ENCODE data around the gene TXNDC17. TPM values are rescaled to one million over a fixed set of nuclear protein-coding genes. Genes with fewer than 3 reads are reported as not detected.
A peak's percentile ranks its signal among the peaks of the same experiment; 100 is the strongest.

Gene TXNDC17
- total and polyA plus RNA-seq, 9 of the 15 experiments (the other 6 are each of a cell fraction or from before 2014, with no cell fraction given) = 108 to 759 (median 179) TPM

DNA sequence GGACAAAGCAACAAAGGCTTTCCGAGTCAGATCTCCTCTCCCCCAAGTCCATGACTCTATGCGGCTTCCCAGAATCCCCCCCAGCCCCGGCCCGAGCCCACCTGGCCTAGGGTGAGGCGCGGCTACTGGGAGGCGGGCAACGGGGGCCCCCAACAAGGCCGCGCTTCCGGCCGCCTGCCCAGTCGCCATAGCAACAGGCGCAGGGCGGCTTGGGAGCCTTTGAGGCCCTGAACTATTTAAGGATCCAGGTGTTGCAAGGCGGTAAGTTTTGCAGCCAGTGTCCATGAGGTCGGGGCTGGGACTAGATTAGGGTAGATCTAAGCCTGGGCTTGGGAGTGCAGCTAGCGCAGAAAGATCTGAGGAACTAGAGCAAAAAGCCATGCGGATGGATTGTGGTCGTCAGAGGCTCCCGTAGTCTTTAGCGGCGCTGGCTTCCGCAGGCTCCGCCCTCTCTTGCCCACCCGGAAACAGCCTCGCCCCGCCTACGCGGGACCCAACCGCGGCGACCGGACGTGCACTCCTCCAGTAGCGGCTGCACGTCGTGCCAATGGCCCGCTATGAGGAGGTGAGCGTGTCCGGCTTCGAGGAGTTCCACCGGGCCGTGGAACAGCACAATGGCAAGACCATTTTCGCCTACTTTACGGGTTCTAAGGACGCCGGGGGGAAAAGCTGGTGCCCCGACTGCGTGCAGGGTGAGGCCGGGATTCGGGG, at the start of gene TXNDC17, which contains the start of gene KIAA0753 (continued):
- TF ChIP-seq PREB (CRISPR knock-in tag; IDR thresholded peaks at IDR 0.05) (no peak), ZNF586 (CRISPR knock-in tag; conservative IDR thresholded peaks at IDR 0.05) (no peak), GABPA (tag; conservative IDR thresholded peaks at IDR 0.05; ENCODE audit: low read depth) (peak; percentile 88), ZNF717 (CRISPR knock-in tag; IDR thresholded peaks at IDR 0.05) (no peak), NR2C1 (IDR thresholded peaks at IDR 0.05) (no peak), NR2C1 (tag; IDR thresholded peaks at IDR 0.05) (no peak), PTBP1 (IDR thresholded peaks at IDR 0.05; ENCODE audit: low read depth, low read length) (no peak), ZNF253 (CRISPR knock-in tag; conservative IDR thresholded peaks at IDR 0.05) (no peak), MYBL2 (IDR thresholded peaks at IDR 0.05; ENCODE audit: low read depth) (no peak), MYBL2 (CRISPR knock-in tag; IDR thresholded peaks at IDR 0.05; ENCODE audit: borderline replicate concordance) (no peak), MNT (conservative IDR thresholded peaks at IDR 0.05) (peak; percentile 67 to 78), U2AF1 (optimal IDR thresholded peaks at IDR 0.05; ENCODE audit: low read depth, low read length) (no peak), GATAD2B (IDR thresholded peaks at IDR 0.05; ENCODE audit: borderline replicate concordance) (no peak), TCF15 (CRISPR knock-in tag; IDR thresholded peaks at IDR 0.05) (no peak), CBX1 (IDR thresholded peaks at IDR 0.05; ENCODE audit: low read depth) (no peak), BRD9 (IDR thresholded peaks at IDR 0.05; ENCODE audit: low read depth, partially characterized antibody) (no peak), ZSCAN29 (IDR thresholded peaks at IDR 0.05) (no peak), CREB5 (CRISPR knock-in tag; IDR thresholded peaks at IDR 0.05) (no peak), HDAC3 (IDR thresholded peaks at IDR 0.05; ENCODE audit: borderline replicate concordance, partially characterized antibody) (no peak), ZNF41 (CRISPR knock-in tag; conservative IDR thresholded peaks at IDR 0.05) (no peak), SMARCA4 (IDR thresholded peaks at IDR 0.05) (no peak)
- TF ChIP-seq, protein P1, sequence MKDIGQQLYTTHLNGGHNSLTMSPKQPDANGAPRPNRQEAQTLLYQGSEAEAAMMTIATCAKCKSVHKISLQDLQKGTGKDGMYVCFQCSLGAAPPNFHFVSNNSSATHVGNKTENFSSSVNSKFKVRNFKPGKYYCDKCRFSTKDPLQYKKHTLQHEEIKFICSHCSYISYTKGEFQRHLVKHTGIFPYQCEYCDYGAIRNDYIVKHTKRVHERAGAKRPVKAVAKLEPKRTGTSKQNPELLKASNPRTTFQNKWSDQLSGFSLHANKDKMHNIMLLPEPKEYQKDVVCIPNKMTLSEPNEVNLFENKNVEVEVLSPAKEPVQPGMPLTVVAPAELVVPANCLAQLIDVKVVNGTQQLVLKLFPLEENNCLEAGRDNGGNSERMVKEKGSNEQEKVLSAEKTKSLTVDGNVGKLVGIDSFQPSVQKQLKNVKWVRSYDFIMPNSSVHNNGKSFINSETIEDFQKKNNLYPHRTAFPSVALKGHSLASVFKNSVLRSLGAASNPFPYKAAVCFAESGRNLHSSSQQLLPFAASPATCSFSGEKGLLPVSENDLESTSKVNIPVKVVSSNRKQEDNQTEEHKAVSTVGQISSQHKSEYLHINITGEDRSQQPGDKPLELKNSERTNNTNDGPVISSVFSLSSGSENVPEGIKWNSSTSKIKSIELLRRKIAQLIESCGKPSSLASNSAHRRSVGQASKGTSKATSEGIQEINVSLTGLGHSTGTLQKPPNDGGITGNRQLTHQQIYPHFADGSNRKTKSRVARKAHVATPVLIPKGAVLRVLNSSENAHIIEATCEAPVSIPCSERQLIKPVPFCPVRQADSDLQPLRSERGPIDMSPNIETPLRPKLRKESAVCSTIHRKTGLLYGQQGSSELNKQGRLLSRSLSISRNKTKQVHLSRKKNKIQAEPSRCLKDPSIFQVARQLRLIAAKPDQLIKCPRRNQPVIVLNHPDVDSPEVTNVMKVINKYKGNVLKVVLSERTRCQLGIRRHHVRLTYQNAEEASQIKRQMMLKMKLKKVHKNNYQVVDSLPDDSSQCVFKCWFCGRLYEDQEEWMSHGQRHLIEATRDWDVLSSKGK (CRISPR knock-in tag; IDR thresholded peaks at IDR 0.05) = no peak

Data from K562 (cell line).